ENCODE results near the gene YDJC. TPM values are rescaled to one million over a fixed set of nuclear protein-coding genes. Genes with fewer than 3 reads are reported as not detected.

Gene YDJC
- total and polyA plus RNA-seq, 9 of the 15 experiments (the other 6 are each of a cell fraction or from before 2014, with no cell fraction given), result 13.5 to 871 (median 164) TPM

- TF ChIP-seq JUND (IDR thresholded peaks at IDR 0.05; ENCODE audit: borderline replicate concordance, low read depth, low read length), result peak; percentile 64; the same call in 1 of the 2 replicates
- TF ChIP-seq JUND (tag; IDR thresholded peaks at IDR 0.05; ENCODE audit: borderline replicate concordance, low read depth, low read length), result no peak
- TF ChIP-seq MAFK (IDR thresholded peaks at IDR 0.05; ENCODE audit: low read length), result peak; percentile 30; the same call in 1 of the 2 replicates
- no peak for TF ChIP-seq ZBTB40 (IDR thresholded peaks at IDR 0.05)
- no peak for TF ChIP-seq ZBTB40 (CRISPR knock-in tag; IDR thresholded peaks at IDR 0.05)
- TF ChIP-seq POU5F1 (IDR thresholded peaks at IDR 0.05; ENCODE audit: borderline replicate concordance, low read depth, low read length, partially characterized antibody), result peak; percentile 70
- TF ChIP-seq GTF2F1 (IDR thresholded peaks at IDR 0.05; ENCODE audit: low read depth, low read length), result peak; percentile 89
- peak in 1 of 3 experiments; percentile 89 for TF ChIP-seq YY1 (IDR thresholded peaks at IDR 0.05; ENCODE audit: borderline replicate concordance in 1 of 3, control insufficient read depth in 1 of 3, extremely low read depth in 1 of 3, insufficient read depth in 3 of 3, insufficient read length in 1 of 3, insufficient replicate concordance in 2 of 3, low read depth in 1 of 3, low read length in 2 of 3)
- no peak for TF ChIP-seq ATF3 (IDR thresholded peaks at IDR 0.05)
- 0 out of 2 replicates have a peak, but pooled peaks have one; percentile 40 for TF ChIP-seq ATF3 (CRISPR knock-in tag; conservative IDR thresholded peaks at IDR 0.05)
- TF ChIP-seq DIDO1 (tag; IDR thresholded peaks at IDR 0.05; ENCODE audit: low read depth), result no peak
- peak; percentile 38; the same call in 1 of the 2 replicates for TF ChIP-seq ZNF384 (IDR thresholded peaks at IDR 0.05; ENCODE audit: low read depth, low read length)
- TF ChIP-seq MXI1 (IDR thresholded peaks at IDR 0.05; ENCODE audit: low read depth, low read length), result peak; percentile 84; the same call in 1 of the 2 replicates
Observed at GRCh38 chr22:21657360-21658032, 27.7 kb upstream of the YDJC start (continued).

Measured in K562 (cell line).